HAP-1 (cell line): ENCODE measurements around the gene TMEM209.
"Not testable (repeated sequence)": the region's sequence is repeated elsewhere in the genome, so short reads cannot be mapped to it uniquely, and the experiment has no call there.

Experiments
- DNase-seq, 2 experiments: peaks; one replicate each; pipeline ENCODE4 v3.0.0-alpha.2; 2016 to 2020; ENCODE audit warnings: low spot score in 2 of 2
- H3K27me3 ChIP-seq: fragments of 250-450 bp; sonication (Bioruptor Pico); 2 replicates; pipeline ENCODE4 v1.5.1; 2020; ENCODE audit warnings: low read depth, mild to moderate bottlenecking, moderate library complexity
- H3K36me3 ChIP-seq: fragments of 250-450 bp; sonication (Bioruptor Pico); replicated peaks from 2 replicates; pipeline ENCODE4 v1.5.1; 2020; ENCODE audit warnings: mild to moderate bottlenecking
- H3K4me1 ChIP-seq: fragments of 250-450 bp; sonication (Bioruptor Pico); 2 replicates; pipeline ENCODE4 v1.5.1; 2020; ENCODE audit warnings: mild to moderate bottlenecking
- H3K4me3 ChIP-seq: fragments of 250-450 bp; sonication (Bioruptor Pico); 2 replicates; pipeline ENCODE4 v1.5.1; 2020; ENCODE audit warnings: mild to moderate bottlenecking, moderate library complexity
- H3K9me3 ChIP-seq: fragments of 250-450 bp; sonication (Bioruptor Pico); 2 replicates; pipeline ENCODE4 v1.5.1; 2020; ENCODE audit warnings: mild to moderate bottlenecking, moderate library complexity
- in situ Hi-C: fragments of 300-500 bp; cut with MboI; formaldehyde crosslinking; loops from 3 replicates; pipeline ENCODE4 v1.14.3; 2020; ENCODE audit warnings: low sequenced_read_pairs, inconsistent platforms, mixed read lengths

The TMEM209 gene

DNA sequence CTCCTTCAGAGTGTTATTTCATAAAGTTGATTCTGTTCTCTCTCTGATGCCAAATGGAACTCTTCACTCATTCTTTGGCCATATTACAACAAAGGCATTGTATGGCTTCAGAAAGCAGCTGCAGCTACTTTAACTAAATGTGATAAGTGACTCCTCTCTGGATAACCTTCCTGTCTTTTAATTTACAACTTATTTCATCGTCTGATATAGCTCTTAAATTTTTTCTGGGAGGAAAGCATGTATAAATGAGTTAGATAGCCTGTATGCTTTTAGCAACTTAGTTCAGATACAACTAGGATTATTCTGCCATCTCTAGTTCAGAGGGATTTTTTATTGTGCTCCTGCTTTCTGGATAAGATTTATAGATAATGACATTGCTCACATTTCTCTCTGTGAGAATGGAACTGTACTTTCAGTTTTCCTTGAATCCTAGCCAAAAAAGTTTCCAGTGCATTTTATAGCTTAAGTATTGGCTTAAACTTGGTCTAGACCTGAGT is 77.3 kb downstream of the TMEM209 start:
- in situ Hi-C loops: no loop called here
- no peak for DNase-seq
- peaks cover 39% of the 10 kb centered on the region for H3K36me3 ChIP-seq
- no peak overlapping the region for H3K4me3 ChIP-seq
- H3K27me3 ChIP-seq: no peaks in the 10 kb centered on the region
- H3K4me1 ChIP-seq: no peaks in the 10 kb centered on the region
- H3K9me3 ChIP-seq: no peaks in the 10 kb centered on the region

- in situ Hi-C loops: no loop called here
- Histone ChIP-seq H3K27me3 (no peaks in the 10 kb centered on the region), H3K4me3 (no peak overlapping the region), H3K4me1 (no peaks in the 10 kb centered on the region), H3K36me3 (peaks cover 43% of the 10 kb centered on the region), H3K9me3 (no peaks in the 10 kb centered on the region)
- no peak for DNase-seq
These were observed 77.8 kb downstream of the TMEM209 start for GRCh38 chr7:130127404-130127803.

- H3K4me3 ChIP-seq, H3K9me3 ChIP-seq, DNase-seq, in situ Hi-C loops, H3K27me3 ChIP-seq, H3K4me1 ChIP-seq: not testable (repeated sequence)
- peaks cover 49% of the 10 kb centered on the region for H3K36me3 ChIP-seq
These were observed 78.4 kb downstream of the TMEM209 start for GRCh38 chr7:130126840-130127239.

DNA sequence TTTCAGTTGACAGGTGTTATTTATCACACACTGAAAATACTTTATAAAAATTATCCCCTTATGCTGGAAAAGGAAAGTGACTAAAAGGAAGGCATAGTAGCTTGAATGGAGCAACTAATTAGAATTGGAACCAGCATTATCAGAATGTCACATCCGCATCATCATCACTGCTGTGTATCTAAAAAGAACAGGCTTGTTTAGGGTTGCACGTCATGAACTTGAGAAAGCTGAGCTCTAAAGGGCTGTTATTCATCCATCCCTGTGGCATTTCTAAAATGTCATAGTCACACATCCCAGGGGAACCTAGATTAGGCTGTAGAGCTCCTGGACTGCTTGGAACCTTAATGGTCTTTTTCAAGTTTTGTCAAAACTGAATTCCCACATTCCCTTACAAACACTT is 80.5 kb downstream of the TMEM209 start:
- Histone ChIP-seq H3K36me3 (peaks cover 49% of the 10 kb centered on the region), H3K4me3 (no peak overlapping the region), H3K4me1 (no peaks in the 10 kb centered on the region), H3K27me3 (no peaks in the 10 kb centered on the region), H3K9me3 (no peaks in the 10 kb centered on the region)
- no peak for DNase-seq
- in situ Hi-C loops: no loop called here

DNA sequence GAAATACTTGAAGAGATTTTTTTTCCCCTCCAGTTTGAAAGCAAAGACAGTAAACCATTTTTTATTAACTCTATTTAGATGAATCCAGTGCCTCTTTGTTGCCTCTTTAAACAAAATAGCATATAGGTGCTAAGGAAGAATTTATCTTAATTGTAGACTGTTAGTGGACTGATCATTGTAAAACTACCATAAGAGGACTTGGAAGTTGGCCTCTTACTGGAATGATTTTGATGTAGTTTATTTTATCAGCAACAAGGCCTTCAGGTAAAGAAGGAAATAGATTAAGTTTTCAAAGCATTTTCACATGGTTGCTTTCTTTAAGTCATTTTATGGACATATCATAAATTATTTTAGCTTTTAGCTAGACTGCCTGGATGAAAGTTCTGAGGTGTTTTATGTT is 81.7 kb downstream of the TMEM209 start:
- no peaks in the 10 kb centered on the region for H3K4me1 ChIP-seq
- no peak overlapping the region for H3K4me3 ChIP-seq
- H3K36me3 ChIP-seq: peaks cover 40% of the 10 kb centered on the region
- no peaks in the 10 kb centered on the region for H3K27me3 ChIP-seq
- in situ Hi-C loops: no loop called here
- no peaks in the 10 kb centered on the region for H3K9me3 ChIP-seq
- no peak for DNase-seq

GRCh38 chr7:130118801-130119200 is 86.4 kb downstream of the TMEM209 start:
- H3K36me3 ChIP-seq: peaks cover 18% of the 10 kb centered on the region
- H3K4me3 ChIP-seq: no peak overlapping the region
- H3K4me1 ChIP-seq: no peaks in the 10 kb centered on the region
- no peaks in the 10 kb centered on the region for H3K27me3 ChIP-seq
- in situ Hi-C loops: no loop called here
- no peaks in the 10 kb centered on the region for H3K9me3 ChIP-seq
- DNase-seq: no peak

GRCh38 chr7:130118294-130118693 is 86.9 kb downstream of the TMEM209 start:
- no peaks in the 10 kb centered on the region for H3K9me3 ChIP-seq
- H3K27me3 ChIP-seq: no peaks in the 10 kb centered on the region
- DNase-seq: no peak
- no peaks in the 10 kb centered on the region for H3K4me1 ChIP-seq
- peaks cover 18% of the 10 kb centered on the region for H3K36me3 ChIP-seq
- in situ Hi-C loops: no loop called here
- no peak overlapping the region for H3K4me3 ChIP-seq

GRCh38 chr7:130114776-130115175 is 90.4 kb downstream of the TMEM209 start:
- Histone ChIP-seq H3K9me3 (no peaks in the 10 kb centered on the region), H3K4me3 (no peak overlapping the region), H3K4me1 (no peaks in the 10 kb centered on the region), H3K27me3 (no peaks in the 10 kb centered on the region), H3K36me3 (no peaks in the 10 kb centered on the region; the same call in 1 of the 2 replicates)
- DNase-seq: no peak
- in situ Hi-C loops: no loop called here
